Activated gamma-delta T cell treated with anti-CD3 and anti-CD28 coated beads, Interleukin-2, amount 50 U/mL, for 16 hours (primary cell): ENCODE results near the gene R3HCC1L.

Experiments used
- DNase-seq: peaks from one replicate; pipeline ENCODE4 v3.0.0-alpha.2; 2020; ENCODE audit warnings: low read depth

Gene R3HCC1L

GRCh38 chr10:98235846-98236245 is 101.4 kb downstream of the R3HCC1L start:
- DNase-seq, result no peak

GRCh38 chr10:98236862-98237261 is 102.4 kb downstream of the R3HCC1L start:
- no peak for DNase-seq

GRCh38 chr10:98238391-98238790 is 103.9 kb downstream of the R3HCC1L start:
- DNase-seq, result no peak

GRCh38 chr10:98240524-98240923 is 106.1 kb downstream of the R3HCC1L start:
- DNase-seq, result no peak

GRCh38 chr10:98242823-98243222 is 108.4 kb downstream of the R3HCC1L start:
- DNase-seq, result no peak

- no peak for DNase-seq
Measured at GRCh38 chr10:98244141-98244540, 109.7 kb downstream of the R3HCC1L start.

GRCh38 chr10:98244586-98244985 is 110.1 kb downstream of the R3HCC1L start:
- DNase-seq, result no peak

- no peak for DNase-seq
Measured at GRCh38 chr10:98246911-98247805, 112.7 kb downstream of the R3HCC1L start.

GRCh38 chr10:98248018-98248417 is 113.6 kb downstream of the R3HCC1L start:
- no peak for DNase-seq

- no peak for DNase-seq
Measured at GRCh38 chr10:98249134-98249533, 114.7 kb downstream of the R3HCC1L start.

- DNase-seq, result no peak
Measured at GRCh38 chr10:98251399-98251798, 116.9 kb downstream of the R3HCC1L start.

GRCh38 chr10:98252464-98252863 is 118.0 kb downstream of the R3HCC1L start:
- no peak for DNase-seq

- DNase-seq, result no peak
Measured at GRCh38 chr10:98253499-98253898, 119.0 kb downstream of the R3HCC1L start.

- no peak for DNase-seq
Measured at GRCh38 chr10:98254234-98254974, 119.9 kb downstream of the R3HCC1L start.

GRCh38 chr10:98255146-98255877 is 120.9 kb downstream of the R3HCC1L start:
- no peak for DNase-seq

- DNase-seq, result no peak
Measured at GRCh38 chr10:98256692-98257091, 122.2 kb downstream of the R3HCC1L start.

- DNase-seq, result no peak
Measured at GRCh38 chr10:98257198-98257597, 122.7 kb downstream of the R3HCC1L start.

- DNase-seq, result no peak
Measured at GRCh38 chr10:98257961-98258360, 123.5 kb downstream of the R3HCC1L start.

GRCh38 chr10:98258683-98259454 is 124.4 kb downstream of the R3HCC1L start:
- no peak for DNase-seq

- no peak for DNase-seq
Measured at GRCh38 chr10:98259606-98260315, 125.3 kb downstream of the R3HCC1L start.

GRCh38 chr10:98260350-98260749 is 125.9 kb downstream of the R3HCC1L start:
- no peak for DNase-seq
